ENCODE data around the gene SH2D3C. TPM values are rescaled to one million over a fixed set of nuclear protein-coding genes. Genes with fewer than 3 reads are reported as not detected.

Gene SH2D3C
- total and polyA plus RNA-seq, 9 of the 15 experiments (the other 6 are each of a cell fraction or from before 2014, with no cell fraction given): 0.03 to 1.2 (median 0.22) TPM; not detected in 1

DNA sequence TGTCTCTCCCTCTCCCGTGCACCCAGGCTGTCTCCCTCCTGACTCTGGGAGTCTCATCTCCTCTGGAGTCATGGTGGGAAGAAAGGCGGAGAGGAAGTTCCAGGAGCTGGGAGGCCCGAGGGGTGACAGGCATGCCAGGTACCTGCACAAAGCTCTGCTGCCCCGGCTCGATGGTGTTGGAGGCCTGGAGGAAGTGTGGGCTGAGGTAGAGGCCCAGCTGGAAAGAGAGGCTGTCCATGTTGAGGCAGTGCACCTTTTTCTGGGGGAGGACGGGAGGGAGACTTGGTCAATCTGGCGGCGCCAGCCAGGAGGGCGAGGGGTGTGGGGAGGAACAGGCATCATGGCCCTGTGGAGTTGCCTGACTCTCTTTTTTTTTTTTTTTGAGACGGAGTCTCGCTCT lies 40.1 kb upstream of the SH2D3C start (continued):
- TF ChIP-seq, protein P1, sequence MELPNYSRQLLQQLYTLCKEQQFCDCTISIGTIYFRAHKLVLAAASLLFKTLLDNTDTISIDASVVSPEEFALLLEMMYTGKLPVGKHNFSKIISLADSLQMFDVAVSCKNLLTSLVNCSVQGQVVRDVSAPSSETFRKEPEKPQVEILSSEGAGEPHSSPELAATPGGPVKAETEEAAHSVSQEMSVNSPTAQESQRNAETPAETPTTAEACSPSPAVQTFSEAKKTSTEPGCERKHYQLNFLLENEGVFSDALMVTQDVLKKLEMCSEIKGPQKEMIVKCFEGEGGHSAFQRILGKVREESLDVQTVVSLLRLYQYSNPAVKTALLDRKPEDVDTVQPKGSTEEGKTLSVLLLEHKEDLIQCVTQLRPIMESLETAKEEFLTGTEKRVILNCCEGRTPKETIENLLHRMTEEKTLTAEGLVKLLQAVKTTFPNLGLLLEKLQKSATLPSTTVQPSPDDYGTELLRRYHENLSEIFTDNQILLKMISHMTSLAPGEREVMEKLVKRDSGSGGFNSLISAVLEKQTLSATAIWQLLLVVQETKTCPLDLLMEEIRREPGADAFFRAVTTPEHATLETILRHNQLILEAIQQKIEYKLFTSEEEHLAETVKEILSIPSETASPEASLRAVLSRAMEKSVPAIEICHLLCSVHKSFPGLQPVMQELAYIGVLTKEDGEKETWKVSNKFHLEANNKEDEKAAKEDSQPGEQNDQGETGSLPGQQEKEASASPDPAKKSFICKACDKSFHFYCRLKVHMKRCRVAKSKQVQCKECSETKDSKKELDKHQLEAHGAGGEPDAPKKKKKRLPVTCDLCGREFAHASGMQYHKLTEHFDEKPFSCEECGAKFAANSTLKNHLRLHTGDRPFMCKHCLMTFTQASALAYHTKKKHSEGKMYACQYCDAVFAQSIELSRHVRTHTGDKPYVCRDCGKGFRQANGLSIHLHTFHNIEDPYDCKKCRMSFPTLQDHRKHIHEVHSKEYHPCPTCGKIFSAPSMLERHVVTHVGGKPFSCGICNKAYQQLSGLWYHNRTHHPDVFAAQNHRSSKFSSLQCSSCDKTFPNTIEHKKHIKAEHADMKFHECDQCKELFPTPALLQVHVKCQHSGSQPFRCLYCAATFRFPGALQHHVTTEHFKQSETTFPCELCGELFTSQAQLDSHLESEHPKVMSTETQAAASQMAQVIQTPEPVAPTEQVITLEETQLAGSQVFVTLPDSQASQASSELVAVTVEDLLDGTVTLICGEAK (IDR thresholded peaks at IDR 0.05): no peak
- TF ChIP-seq, protein P1 (CRISPR knock-in tag; IDR thresholded peaks at IDR 0.05): no peak
- TF ChIP-seq ZNF324 (CRISPR knock-in tag; IDR thresholded peaks at IDR 0.05) (no peak), ZNF507 (tag; conservative IDR thresholded peaks at IDR 0.05) (no peak)
- TF ChIP-seq, protein P2, sequence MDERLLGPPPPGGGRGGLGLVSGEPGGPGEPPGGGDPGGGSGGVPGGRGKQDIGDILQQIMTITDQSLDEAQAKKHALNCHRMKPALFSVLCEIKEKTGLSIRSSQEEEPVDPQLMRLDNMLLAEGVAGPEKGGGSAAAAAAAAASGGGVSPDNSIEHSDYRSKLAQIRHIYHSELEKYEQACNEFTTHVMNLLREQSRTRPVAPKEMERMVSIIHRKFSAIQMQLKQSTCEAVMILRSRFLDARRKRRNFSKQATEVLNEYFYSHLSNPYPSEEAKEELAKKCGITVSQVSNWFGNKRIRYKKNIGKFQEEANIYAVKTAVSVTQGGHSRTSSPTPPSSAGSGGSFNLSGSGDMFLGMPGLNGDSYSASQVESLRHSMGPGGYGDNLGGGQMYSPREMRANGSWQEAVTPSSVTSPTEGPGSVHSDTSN (CRISPR knock-in tag; IDR thresholded peaks at IDR 0.05; ENCODE audit: low read depth): no peak
- TF ChIP-seq, protein P2 (tag; conservative IDR thresholded peaks at IDR 0.05; ENCODE audit: low read depth): no peak

Measured in K562 (cell line).